Suppressor macrophage treated with lipopolysaccharide for 4 hours (primary cell): ENCODE measurements around the gene CCDC28A.
A peak's percentile ranks its signal among the peaks of the same experiment; 100 is the strongest.
"Not testable (repeated sequence)": the region's sequence is repeated elsewhere in the genome, so short reads cannot be mapped to it uniquely, and the experiment has no call there.

Experiments used
- DNase-seq: peaks from one replicate; pipeline ENCODE4 v3.0.0-alpha.2; 2020

CCDC28A gene

DNA sequence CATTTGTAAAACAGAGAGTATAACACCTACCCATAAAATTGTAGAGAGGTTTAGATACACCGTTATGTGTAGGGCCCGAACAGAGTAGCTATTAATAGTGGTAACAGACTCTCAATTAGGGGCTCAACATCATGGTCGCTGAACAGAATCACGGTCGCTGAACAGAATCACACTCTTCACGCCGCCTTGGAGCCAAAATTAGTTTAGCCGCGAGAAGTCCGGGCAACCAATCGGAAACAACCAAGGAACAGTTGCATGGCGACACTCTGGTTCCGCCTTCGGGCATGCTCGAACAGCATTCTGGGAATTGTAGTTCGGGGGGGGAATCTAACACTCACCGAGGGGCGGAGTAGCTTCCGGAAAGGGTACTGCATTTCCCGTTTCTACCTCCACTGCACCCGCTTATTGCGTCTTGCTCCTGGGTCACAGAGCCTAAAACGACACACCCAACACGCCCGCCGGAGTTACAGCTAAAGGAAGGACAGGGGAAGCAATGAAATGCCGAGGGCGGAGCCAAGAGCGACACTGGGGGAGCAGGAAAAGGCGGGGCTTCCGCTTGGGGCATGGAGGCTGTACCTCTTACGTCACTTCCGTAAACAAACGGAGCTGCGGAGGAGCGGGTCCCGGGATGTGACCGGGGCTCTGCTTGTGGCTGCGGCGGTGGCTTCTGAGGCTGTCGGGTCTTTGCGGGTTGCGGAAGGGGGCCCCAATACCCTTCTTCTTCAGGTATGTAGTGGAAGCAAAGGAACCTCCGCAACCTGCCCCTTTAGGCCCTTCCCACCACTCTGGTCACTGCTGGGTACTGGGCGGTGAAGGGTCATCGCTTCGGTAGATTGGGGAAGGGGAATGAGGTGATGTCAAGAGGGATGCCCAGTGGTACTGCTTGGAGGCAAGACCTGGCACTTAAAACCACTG, at the start of gene CCDC28A:
TSS of gene CCDC28A (plus strand) at position 593 of the 915 bp plus-strand sequence. CDS start 2,352 bp downstream, outside the sequence.
- DNase-seq = peak; percentile 96

DNA sequence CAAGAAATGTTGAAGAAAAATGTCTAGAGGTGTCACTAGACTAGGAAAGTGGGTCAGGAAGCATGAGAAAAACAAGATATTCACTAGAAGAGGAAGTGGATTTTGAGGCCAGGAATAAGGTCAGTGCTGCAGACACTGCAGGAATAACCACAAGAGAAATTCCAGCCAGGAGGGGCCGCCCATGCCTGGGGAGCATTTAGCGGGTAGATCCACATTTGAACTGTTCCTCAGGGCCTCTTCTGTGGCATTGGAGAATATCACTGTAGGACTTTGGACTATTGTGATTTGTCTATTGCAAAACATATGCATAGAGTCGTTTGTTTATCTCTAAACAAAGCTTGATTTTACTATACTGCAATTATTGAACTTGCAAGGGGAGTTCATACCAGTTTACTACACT, 49.6 kb upstream of the CCDC28A start:
- peak; percentile 52 for DNase-seq

DNA sequence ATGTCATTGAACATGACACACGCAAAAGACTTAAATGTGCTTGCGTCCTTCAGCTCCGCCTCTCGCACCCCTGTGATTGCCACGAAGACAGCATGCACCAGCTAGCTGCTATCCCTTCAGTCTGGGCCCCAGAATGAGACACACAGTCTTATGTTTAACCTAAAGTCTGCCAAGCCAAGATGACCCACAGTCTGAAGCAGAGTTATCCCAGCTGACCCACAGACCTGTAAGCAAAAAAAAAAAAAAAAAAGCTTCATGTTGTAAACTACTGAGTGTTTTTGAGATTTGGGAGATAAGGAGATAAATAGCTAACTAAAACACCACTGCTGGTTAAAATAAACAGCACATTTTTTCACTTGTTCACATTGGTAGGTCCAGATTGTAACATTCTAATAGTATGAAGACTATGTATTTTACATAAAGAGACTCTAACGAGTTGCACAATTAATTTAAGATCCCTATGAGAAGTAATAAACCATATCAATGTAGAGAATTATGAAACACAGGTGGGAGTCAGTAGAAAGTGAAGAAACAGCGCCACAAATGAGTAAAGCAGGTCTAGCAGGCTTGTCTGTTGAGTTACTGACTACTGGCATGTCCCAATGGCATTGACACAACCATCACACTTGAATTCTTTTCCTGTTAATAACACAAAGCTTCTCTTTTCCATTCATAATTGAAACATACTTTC, 47.4 kb upstream of the CCDC28A start:
- DNase-seq = no peak

DNA sequence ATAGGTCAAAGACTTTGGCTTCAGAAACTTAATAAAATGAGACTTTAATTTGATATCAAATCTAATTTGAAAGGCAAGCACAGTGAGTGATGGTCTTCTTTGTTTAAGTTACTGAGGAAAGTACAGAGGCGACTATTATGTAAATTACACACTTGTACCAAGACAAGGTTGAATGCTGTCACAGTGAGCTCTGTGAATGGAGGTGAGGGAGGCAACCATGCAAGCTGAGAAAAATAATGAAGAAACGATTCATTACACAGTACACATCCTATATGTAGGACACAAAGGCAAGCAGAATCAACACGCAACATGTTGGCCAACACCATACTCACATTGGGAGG, 46.8 kb upstream of the CCDC28A start:
- DNase-seq = no peak

DNA sequence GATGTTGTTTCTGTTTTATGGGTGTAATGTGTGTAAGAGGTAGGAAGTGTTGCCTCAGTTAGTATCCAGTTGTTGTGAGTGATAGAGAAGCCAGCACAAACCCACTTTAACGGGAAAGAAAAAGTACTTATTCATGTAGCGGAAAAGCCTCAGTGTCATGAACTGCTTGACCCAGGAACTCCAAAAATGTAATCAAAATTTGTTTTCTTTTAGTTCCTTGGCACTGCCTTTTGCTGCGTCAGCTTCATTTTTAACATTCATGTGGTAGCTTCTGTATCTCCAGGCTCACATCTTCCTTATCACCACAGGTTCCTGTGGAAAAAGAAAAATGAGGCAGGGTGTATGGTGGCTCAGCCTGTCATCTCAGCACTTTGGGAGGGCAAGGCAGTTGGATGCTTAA, 46.4 kb upstream of the CCDC28A start:
- no peak for DNase-seq

DNA sequence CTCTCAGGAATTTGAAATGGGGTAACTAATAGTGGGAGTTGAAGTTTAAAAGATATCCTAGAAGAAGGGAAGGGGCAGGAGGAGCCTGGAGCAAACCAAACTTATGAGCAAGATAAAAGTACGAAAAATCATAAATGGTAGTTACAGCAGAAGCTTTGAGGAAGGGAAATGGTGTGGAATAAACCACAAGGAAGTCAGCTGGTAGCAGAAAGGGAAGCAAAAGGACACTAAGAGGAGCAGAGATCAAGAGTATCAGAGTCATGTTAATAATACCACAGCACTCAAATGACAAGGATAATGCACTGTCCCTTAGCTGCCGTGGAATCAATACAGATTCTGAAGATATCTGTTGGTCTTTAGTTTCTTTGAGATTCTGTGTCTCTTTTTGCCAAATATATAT, 44.9 kb upstream of the CCDC28A start:
- DNase-seq = peak; percentile 52

DNA sequence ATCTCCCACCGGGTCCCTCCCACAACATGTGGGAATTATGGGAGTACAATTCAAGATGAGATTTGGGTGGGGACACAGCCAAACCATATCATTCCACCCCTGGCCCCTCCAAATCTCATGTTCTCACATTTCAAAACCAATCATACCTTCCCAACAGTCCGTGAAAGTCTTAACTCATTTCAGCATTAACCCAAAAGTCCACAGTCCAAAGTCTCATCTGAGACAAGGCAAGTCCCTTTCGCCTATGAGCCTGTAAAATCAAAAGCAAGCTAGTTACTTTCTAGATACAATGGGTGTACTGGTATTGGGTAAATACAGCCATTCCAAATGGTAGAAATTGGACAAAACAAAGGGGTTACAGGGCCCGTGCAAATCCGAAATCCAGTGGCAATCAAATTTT, 43.5 kb upstream of the CCDC28A start:
- not testable (repeated sequence) for DNase-seq

DNA sequence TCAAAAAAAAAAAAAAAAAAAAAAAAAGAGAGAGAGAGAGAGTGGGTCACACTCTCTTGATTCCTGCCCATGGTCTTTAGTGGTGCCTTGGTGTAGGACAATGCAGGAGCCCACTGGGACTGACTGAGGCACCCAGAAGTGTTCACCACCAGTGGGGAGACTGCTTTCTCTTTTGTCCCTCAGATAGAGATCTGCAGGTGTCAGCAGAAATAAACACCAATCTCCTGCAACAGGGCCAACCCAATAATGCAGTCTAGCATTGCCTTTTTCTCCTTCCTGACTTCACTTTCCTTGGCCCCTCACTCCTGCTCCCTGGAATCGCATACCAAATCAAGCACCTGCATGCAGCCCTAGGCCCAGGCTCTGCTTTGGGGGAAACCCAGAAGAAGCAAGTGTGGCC, 39.0 kb upstream of the CCDC28A start:
- DNase-seq = no peak

DNA sequence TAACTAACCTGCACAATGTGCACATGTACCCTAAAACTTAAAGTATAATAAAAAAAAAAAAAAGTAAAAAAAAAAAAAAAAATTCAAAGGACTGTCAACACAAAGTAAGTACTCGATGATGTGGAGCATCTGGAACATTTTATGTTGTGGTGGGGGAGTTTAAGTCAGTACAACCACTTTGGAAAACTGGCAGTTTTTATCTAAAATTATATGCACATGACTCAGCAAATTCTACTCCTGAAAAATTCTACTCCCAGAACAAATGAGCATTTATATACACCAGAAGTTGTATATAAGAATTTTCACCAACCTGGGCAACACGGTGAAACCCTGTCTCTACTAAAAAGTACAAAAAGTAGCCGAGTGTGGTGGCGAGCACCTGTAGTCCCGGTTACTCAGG, 36.9 kb upstream of the CCDC28A start:
- no peak for DNase-seq

DNA sequence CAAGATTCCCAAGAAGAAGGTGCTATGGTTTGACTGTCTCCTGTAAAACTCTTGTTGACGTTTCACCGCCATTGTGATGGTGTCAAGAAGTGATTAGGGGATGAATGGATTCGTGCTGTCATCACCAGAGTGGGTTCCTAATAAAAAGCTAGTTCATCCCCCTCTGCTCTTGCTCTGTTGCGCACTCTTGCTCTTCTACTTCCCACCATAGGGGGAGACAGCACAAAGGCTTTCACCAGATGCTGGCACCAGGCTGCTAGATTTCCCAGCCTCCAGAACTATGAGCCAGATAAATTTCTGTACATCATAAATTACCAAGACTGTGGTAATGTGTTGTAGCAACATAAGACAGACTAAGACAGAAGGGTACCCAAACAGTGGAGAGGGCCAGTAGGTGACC, 21.6 kb upstream of the CCDC28A start:
- no peak for DNase-seq

DNA sequence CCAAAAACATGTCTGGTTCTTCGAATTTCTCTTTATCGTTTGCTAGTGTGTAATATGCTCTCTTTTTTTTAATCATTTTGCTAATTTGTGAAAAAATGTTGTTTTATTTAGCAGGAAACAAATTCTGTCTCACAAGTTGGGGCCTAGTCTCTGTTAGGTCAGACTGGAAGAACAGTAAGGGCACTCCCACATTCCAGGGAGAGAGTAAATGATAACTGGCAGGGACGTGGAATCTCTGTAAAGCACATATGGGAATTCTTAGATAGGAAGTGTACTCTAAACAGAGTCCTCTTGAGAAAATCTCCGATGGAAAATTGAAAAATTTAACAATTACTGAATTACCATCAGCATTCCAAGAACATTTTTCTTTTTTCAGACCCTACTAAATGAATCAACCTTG, 16.4 kb upstream of the CCDC28A start:
- no peak for DNase-seq

DNA sequence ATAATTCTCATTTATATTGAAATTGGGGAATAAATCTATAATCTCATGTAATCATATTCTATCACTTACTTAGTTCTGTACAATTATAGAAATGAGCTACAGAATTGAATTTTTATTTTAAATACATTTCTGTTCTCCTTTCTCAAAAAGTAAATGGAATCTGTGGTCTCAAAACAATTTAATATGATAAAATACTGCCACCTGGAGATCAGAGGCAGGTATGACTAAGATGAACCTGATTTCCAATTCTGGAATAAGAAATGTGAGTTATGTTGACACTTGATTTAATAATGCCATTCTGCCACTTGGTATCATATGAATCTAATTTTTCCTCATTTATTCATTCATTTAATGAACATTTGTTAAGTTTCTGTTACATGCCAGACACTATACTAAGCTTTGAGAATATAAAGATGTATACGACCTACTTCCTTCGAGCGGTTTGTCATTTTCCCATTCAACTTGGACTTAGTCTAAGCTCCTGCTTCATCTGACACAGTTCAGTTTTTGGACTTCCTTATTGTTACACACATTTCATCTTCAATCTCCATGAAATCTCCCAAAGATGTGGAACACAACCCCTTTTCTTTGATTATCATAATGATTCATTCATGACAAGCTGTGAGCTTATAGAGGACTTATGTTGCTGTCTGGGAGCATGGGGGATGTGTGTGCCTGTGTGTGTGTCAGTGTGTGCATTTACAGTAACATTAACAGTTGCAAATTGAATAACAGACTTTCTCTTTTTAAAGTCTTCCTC, 7.5 kb upstream of the CCDC28A start:
- DNase-seq = peak; percentile 75

DNA sequence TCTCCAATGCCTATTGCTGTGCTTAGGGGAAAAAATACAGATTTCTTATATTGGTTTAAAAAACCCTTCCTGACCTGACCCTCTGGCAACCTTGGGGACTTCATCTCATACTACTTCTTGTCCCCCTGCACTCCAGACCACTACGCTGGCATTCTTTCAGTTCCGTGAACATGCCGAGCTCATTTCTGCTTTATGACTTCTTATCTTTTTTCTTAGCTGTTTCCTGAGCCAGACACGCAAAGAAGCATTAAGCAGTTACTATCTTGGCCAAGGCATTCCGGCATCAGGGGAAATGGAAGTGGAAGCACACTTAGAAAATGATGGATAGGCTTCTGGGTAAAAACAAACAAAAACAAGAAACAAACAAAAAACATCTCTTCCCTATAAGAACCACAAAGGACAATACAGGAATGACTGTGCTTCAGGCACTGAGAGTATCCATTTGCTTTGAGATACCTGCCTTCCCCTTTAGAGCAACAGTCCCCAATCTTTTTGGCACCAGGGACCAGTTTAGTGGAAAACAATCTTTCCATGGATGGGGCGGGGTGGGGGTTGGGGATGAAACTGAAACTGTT, 4.4 kb upstream of the CCDC28A start:
- DNase-seq = no peak

DNA sequence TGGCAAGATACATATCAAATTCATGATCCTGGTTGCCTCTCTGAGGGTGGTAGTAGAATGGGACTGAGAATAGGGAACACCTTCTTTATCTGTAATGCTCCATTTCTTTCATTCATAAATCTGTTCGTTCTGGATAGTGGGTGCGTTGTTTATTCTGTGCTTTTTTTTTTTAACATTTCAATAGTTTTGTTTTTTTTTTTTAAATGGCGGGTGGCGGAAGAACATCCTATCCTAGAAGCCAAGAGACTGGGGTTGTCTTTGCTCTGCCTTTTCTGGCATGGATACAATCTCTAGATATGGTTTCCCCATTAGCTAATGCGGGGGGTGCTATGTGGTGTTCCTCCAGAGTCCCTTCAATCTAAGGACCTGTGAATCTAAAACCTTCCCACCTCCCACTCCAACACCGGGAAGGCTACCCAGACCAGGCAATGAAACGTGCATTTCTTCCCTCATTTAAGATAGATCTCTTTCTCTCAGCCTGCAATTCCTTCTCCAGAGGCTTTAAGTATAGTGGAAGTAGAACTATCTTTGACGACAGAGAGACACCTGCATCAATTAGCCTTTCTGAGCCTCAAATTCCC, 883 bp upstream of the CCDC28A start:
- DNase-seq = no peak

DNA sequence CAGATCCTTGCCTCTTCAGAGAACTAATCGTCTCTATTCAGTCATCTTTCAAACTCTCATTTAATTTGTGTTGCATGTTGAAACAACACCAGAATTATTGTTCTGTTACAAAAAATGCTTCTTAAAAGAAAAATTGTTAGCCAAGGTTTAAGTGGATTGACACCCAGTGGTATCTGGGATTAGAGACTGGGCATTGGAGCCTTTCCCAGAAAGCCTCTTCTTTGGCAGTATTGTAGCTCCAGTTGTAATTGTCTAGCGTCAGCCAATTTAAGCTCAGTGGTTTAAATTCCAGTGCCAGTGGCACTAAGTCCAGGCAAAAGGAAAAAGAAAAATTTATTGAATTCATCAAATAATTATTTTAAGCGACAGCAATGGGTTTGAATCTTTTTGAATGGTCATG, 801 bp downstream of the CCDC28A start:
- DNase-seq = no peak

DNA sequence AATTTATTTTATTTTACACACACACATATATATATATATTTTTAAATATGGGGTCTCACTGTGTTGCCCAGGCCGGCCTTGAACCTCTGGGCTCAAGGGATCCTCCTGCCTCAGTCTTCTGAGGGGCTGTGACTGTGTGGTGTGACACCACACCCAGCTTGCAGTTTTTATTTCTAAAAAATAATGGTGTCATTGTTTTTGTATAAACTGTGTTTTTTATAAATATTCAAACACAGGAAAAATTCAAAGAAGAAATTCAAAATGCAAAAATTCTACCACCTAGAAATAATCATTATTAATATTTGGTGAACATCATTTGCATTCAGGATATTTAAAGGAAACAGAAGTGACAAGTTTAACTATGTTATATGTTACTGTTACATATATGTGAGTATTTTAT, 3.1 kb downstream of the CCDC28A start:
- no peak for DNase-seq

DNA sequence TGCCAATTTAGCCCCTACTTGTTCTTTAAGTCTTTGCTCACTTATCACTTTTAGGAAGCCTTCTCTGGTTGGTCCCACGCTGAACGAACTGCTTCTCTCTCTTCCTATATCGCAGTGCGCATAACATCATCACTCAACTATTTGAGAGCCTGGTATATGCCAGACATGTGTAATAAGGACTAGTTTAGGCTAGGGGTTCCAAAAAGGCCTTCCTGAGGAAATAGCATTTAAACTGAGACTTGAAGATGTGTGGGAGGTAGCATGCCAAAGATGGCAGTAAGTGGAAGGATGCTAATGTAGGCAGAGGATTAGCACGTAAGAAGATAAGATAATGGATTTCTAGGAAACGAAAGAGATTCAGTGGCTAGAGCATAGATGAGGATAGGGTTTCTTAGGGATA, 4.8 kb downstream of the CCDC28A start:
- no peak for DNase-seq

DNA sequence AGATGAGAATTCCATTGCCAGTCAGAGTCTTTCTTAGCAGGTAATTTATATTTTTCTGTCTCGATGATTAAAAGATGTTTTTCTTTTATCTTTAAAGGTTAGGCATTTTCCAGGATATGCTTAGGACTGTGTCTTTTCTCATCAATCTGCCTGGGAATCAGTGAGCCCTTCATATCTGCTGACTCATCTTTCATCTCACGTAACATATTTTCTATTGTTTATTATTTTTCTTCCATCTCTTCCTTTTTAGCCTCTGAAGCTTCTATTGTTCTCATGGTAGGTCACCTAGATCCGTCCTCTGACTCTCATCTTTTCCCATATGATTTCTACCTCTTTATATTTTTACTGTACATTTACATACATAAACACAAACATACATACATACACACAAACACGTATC, 8.7 kb downstream of the CCDC28A start:
- DNase-seq = no peak

DNA sequence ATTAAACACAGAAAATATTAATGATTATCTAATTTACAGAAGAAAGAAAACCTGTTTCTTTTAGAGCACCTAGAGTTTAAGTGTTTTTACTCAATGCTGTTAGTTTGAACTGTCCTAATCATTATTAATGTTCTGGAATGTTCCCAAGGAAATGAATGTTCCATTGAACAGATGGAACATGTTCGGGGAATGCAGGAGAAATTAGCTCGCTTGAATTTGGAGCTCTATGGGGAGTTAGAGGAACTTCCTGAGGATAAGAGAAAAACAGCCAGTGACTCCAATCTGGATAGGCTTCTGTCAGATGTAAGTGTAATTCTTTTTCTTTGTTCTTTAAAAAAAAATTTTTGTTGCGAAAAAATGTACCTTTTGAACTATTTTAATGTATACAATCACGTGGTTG, 11.5 kb downstream of the CCDC28A start:
- no peak for DNase-seq

DNA sequence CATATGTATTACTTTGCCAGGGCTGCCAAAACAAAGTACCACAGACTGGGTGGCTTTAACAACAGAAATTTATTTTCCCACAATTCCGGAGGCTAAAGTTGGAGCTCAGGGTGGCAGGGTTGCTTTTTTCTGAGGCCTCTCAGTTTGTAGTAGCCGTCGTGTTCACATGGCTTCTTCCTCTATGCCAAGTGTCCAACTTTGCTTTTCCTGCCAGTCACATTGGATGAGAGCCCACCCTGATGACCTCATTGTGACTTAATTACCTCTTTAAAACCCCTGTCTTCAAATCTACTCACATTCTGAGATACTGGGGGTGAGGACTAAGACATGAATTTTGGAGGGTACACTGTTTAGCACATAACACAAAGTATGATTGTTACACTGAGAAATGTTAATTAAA, 12.4 kb downstream of the CCDC28A start:
- no peak for DNase-seq

DNA sequence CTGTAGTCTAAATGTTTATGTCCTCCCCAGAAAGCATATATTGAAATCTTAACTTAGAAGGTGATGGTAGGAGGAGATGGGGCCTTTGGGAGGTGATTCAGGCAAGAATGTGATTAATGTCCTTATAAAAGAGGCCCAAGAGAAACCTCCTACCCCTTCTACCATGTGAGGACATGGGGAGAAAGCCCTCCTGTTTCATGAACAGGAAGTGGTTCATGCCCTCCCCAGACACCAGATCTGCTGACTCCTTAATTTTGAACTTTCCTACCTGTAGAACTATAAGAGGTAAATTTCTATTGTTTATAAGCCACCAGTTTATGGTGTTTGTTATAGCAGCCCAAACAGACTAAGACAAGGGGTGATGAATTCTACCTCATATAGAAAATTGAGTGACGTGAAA, 13.6 kb downstream of the CCDC28A start:
- DNase-seq = no peak

DNA sequence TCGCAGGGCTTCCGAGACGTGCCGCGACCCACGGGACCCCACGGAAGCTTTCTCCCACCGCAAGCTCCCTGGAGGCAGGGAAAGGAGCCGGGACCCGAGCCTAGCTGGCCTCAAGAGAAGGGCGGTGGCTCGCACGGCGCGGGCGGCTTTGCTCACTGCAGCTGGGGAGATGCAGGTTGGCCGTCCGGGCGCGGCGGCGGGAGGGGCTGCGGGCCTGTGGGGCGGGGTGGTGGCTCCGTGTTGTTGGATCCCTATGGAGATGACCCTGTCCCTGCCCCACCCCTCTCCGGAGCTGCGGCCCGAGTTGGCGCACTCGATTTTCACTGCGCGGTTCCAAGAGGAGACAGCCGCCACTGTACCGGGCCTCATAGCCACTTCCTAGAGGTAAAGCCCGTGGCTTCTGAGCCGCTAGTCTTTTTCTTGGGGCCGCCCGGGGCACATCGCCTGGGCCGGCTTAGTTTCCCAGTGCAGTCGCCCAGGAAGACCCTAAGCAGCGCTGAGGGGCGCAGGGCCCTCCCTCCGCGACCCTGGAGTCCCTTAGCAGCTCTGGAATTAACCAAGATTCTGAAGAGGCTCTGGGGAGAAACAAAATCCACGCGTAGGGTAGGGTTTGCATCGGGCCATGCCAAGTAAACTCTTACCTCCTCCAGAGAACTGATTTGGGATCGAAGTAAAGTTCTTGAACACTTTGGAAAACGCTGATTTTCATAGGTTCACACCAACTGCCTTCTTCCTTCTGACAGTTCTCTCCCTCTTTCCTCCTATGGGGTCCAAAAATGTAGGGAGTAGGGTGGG, 22.4 kb downstream of the CCDC28A start, which contains the start of gene ECT2L:
TSS of gene ECT2L (plus strand) at position 279 of the 795 bp plus-strand sequence. CDS start 17,188 bp downstream, outside the sequence.
- no peak for DNase-seq
